G401 (cell line): ENCODE measurements around the gene DDIT4. TPM values are rescaled to one million over a fixed set of nuclear protein-coding genes. Genes with fewer than 3 reads are reported as not detected.

Experiments used
- total RNA-seq: library from RNA; depleted of rRNA; stranded (reverse); fragments of >200 nt; shearing (Covaris generic); gene quantifications from 2 replicates; pipeline ENCODE4 v1.2.3, GENCODE V29; 2014; rRNA removed

DDIT4 gene
- total RNA-seq, 1 experiment from 2014 or later = 192 TPM

Other genes with a start within 250 kb of the DDIT4 start
- gene SPOCK2, start 185.4 kb upstream of the DDIT4 start, total RNA-seq = 0.12 and 0.17 TPM in 2 replicates
- gene ANAPC16, start 57.9 kb upstream of the DDIT4 start, total RNA-seq = 105 and 108 TPM in 2 replicates
- 14.1 and 19.6 TPM in 2 replicates for gene ASCC1, start 57.6 kb upstream of the DDIT4 start, total RNA-seq
- 22.6 and 23.1 TPM in 2 replicates for gene DNAJB12, start 81.0 kb downstream of the DDIT4 start, total RNA-seq